Endodermal cell (in vitro differentiated cells): ENCODE results near the gene FAM53A. TPM values are rescaled to one million over a fixed set of nuclear protein-coding genes. Genes with fewer than 3 reads are reported as not detected.

Experiments
- DNase-seq: peaks from one replicate; pipeline ENCODE4 v3.0.0-alpha.2; 2017
- H3K27ac ChIP-seq: 2 replicates; pipeline ENCODE4 v1.5.1; 2013; ENCODE audit warnings: mild to moderate bottlenecking, low read depth, low read length, moderate library complexity
- H3K27me3 ChIP-seq: 2 replicates; pipeline ENCODE4 v1.6.1; 2013; ENCODE audit warnings: mild to moderate bottlenecking, low read length, moderate library complexity; ENCODE audit not compliant: insufficient read depth, control insufficient read depth, poor library complexity, severe bottlenecking
- H3K36me3 ChIP-seq: 2 replicates; pipeline ENCODE4 v1.7.0; 2013; ENCODE audit warnings: mild to moderate bottlenecking, low read length, moderate library complexity; ENCODE audit not compliant: control insufficient read depth, insufficient read depth
- H3K4me1 ChIP-seq: one replicate; pipeline ENCODE4 v1.7.0; 2013; ENCODE audit warnings: low read length; ENCODE audit not compliant: control insufficient read depth, insufficient read depth
- H3K4me3 ChIP-seq: 2 replicates; pipeline ENCODE4 v1.5.1; 2013; ENCODE audit warnings: mild to moderate bottlenecking, low read length, moderate library complexity
- H3K9ac ChIP-seq: 2 replicates; pipeline ENCODE4 v1.6.1; 2013; ENCODE audit warnings: mild to moderate bottlenecking, low read length, moderate library complexity; ENCODE audit not compliant: poor library complexity, severe bottlenecking; ENCODE audit errors: extremely low read depth
- H3K9me3 ChIP-seq: 2 replicates; pipeline ENCODE4 v1.6.1; 2013; ENCODE audit warnings: mild to moderate bottlenecking, low read length, moderate library complexity; ENCODE audit not compliant: control insufficient read depth
- H3K27ac Mint-ChIP-seq: 2 replicates; pipeline ENCODE4 v1.8.0; 2020; ENCODE audit warnings: mixed read lengths
- H3K27me3 Mint-ChIP-seq: 2 replicates; pipeline ENCODE4 v1.8.0; 2021; ENCODE audit warnings: mild to moderate bottlenecking, mixed read lengths; ENCODE audit not compliant: insufficient read depth
- H3K36me3 Mint-ChIP-seq: 2 replicates; pipeline ENCODE4 v1.8.0; 2020; ENCODE audit warnings: low read depth, mixed read lengths
- H3K4me1 Mint-ChIP-seq: 2 replicates; pipeline ENCODE4 v1.8.0; 2020; ENCODE audit warnings: mixed read lengths
- H3K4me3 Mint-ChIP-seq: 2 replicates; pipeline ENCODE4 v1.8.0; 2020; ENCODE audit warnings: mild to moderate bottlenecking, moderate library complexity, mixed read lengths
- H3K9me3 Mint-ChIP-seq: 2 replicates; pipeline ENCODE4 v1.8.0; 2020; ENCODE audit warnings: mild to moderate bottlenecking, mixed read lengths
- WGBS, 2 experiments: methylation state at CpG; one replicate each; pipeline versions ENCODE4 v1.1.5 to v1.1.7; 2013; ENCODE audit warnings: missing lambda C conversion rate in 2 of 2, mixed read lengths in 1 of 2; ENCODE audit not compliant: insufficient coverage in 1 of 2, insufficient read length in 1 of 2; 5-methylcytosine and 5-hydroxymethylcytosine counted together
- total RNA-seq, 2 donors: library from RNA; stranded (reverse); fragmentation: NEBNext Ultra II Directional in 1 of 2; extraction: Animal tissue kit (Norgen Biotek cat#: 25700) in 1 of 2; gene quantifications; 2 replicates in 1 of 2; 3 replicates in 1 of 2; pipeline ENCODE4 v1.2.1, GENCODE V29; 2021
- TF ChIP-seq, protein P1 (sequence below): fragments of 200-600 bp; sonication (generic); conservative IDR thresholded peaks from 2 replicates; pipeline ENCODE4 v1.5.0; 2021; ENCODE audit warnings: antibody characterized with exemption, mild to moderate bottlenecking

Gene FAM53A
- total RNA-seq, 2 donors from 2014 or later, result 3.7 to 4.9 TPM

DNA sequence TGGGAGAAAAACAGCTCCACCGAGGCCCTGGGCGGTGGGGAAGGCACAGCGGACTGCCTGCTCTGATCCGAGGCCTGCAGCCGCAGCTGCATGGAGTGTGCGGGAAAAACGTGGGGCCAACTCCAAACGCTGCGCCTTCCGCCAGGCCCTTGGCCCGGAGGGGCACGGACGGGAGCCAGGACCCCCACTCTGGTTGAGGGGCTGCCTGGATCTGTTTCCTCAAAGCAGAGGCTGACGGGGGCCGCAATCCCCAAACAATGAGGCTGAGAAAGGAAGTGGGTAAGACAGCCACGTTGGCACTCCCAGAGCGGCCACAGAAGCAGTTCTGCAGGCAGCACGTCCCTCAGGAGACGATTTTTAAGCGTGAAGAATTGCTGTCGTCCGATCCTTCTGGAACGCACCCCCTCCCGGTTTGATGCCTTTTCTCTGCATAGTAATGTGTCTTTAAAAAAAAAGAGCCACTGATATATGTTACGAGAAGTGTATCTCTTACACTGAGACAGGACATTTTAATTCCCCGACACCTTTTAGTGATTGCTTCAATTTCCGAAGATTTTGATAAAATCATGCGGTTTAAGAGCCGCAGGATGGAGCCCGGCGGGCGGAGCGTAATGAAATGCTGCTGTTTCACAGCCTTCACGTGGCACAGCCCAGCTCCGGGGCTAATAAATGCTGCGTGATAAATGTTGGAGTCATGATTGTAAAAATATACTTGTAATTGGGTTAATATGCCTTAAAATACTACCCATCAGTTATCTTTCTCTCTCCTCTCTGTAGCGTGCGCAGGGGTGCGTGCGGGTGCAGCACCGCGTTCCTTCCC is 85.7 kb downstream of the FAM53A start:
- Histone ChIP-seq H3K4me1 (no peaks in the 10 kb centered on the region), H3K27me3 (no peaks in the 10 kb centered on the region), H3K9me3 (no peaks in the 10 kb centered on the region), H3K9ac (no peak overlapping the region), H3K4me3 (no peak overlapping the region), H3K27ac (no peak overlapping the region), H3K36me3 (no peaks in the 10 kb centered on the region)
- DNase-seq, result no peak
- H3K36me3 Mint-ChIP-seq, result no peaks in the 10 kb centered on the region
- 94% methylated on average over 22 to 41 of the region's 42 CpGs for WGBS, 2 experiments
- no peaks in the 10 kb centered on the region for H3K27me3 Mint-ChIP-seq
- TF ChIP-seq, protein P1, sequence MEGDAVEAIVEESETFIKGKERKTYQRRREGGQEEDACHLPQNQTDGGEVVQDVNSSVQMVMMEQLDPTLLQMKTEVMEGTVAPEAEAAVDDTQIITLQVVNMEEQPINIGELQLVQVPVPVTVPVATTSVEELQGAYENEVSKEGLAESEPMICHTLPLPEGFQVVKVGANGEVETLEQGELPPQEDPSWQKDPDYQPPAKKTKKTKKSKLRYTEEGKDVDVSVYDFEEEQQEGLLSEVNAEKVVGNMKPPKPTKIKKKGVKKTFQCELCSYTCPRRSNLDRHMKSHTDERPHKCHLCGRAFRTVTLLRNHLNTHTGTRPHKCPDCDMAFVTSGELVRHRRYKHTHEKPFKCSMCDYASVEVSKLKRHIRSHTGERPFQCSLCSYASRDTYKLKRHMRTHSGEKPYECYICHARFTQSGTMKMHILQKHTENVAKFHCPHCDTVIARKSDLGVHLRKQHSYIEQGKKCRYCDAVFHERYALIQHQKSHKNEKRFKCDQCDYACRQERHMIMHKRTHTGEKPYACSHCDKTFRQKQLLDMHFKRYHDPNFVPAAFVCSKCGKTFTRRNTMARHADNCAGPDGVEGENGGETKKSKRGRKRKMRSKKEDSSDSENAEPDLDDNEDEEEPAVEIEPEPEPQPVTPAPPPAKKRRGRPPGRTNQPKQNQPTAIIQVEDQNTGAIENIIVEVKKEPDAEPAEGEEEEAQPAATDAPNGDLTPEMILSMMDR, result no peak
- H3K4me1 Mint-ChIP-seq, result no peaks in the 10 kb centered on the region
- H3K27ac Mint-ChIP-seq, result no peak overlapping the region
- H3K4me3 Mint-ChIP-seq, result no peak overlapping the region
- H3K9me3 Mint-ChIP-seq, result no peaks in the 10 kb centered on the region

DNA sequence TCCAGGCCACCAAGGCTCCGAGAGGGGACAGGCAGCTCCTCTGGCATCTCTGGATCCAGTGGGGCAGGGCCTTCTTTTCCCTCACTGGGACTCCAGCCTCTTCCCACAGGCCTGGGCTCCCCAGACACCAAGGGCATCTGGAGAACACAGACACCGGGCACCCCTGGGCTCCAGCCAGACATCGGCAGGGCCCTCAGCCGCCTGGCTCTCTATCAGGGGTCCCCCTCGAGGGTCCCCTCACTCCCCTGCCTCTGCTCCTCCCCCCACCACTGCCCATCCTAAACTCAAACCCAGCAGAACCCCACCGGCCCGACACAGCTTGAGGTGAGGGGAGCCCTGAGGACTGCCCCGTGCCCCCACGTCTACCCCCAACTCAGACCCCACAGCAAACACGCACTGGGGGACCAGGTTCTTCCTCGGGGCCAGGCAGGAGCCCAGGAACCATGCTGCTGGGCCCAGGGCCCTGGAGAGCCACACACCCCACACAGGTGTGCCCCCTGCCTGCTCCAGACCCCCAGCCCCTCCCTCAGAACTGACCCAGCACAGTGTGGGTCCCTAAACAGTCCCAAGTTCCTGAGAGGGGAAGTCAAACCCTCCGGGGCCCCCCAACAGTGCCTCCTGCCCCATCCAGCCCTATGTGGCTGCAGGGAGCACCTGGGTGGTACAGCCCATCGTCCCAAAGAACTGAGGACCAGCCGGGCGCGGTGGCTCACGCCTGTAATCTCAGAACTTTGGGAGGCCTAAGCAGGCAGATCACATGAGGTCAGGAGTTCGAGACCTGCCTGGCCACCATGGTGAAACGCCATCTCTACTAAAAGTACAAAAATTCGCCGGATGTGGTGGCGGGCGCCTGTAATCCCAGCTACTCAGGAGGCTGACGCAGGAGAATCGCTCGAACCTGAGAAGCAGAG is 86.8 kb downstream of the FAM53A start:
- Histone ChIP-seq H3K9me3 (no peaks in the 10 kb centered on the region), H3K36me3 (no peaks in the 10 kb centered on the region), H3K27ac (no peak overlapping the region), H3K9ac (no peak overlapping the region), H3K4me1 (no peaks in the 10 kb centered on the region), H3K27me3 (no peaks in the 10 kb centered on the region), H3K4me3 (no peak overlapping the region)
- Mint-ChIP-seq H3K27ac (no peak overlapping the region), H3K36me3 (no peaks in the 10 kb centered on the region), H3K9me3 (no peaks in the 10 kb centered on the region), H3K4me1 (no peaks in the 10 kb centered on the region), H3K27me3 (no peaks in the 10 kb centered on the region), H3K4me3 (no peak overlapping the region)
- TF ChIP-seq, protein P1, result no peak
- DNase-seq, result no peak
- WGBS, 2 experiments, result 86 to 91% methylated on average over 16 to 26 of the region's 26 CpGs

DNA sequence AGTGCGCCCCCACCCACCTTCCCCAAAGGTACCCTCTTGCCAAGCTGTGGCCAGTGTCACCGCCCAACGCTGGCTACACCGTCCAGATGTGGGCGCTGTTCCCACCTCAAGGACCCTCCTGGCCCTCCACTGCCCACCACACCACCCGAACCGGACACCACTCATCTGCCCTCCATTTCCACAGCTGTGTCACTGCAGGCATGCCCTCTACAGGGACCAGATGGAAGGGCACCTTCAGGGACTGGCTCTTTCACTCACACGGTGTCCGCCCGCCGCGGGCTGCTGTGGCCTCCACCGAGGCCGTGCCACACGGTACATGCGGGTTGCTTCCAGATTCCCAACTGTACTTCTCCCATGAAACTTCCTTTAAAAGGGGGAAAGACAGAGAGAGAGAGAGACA is 87.7 kb downstream of the FAM53A start:
- no peak for DNase-seq
- 83 to 90% methylated on average over 6 to 16 of the region's 16 CpGs for WGBS, 2 experiments
- Mint-ChIP-seq H3K27me3 (no peaks in the 10 kb centered on the region), H3K36me3 (no peaks in the 10 kb centered on the region), H3K4me3 (no peak overlapping the region), H3K4me1 (no peaks in the 10 kb centered on the region), H3K27ac (no peak overlapping the region), H3K9me3 (no peaks in the 10 kb centered on the region)
- no peaks in the 10 kb centered on the region for H3K36me3 ChIP-seq
- no peaks in the 10 kb centered on the region for H3K9me3 ChIP-seq
- no peak overlapping the region for H3K27ac ChIP-seq
- TF ChIP-seq, protein P1, result peak; percentile 37
- H3K4me3 ChIP-seq, result no peak overlapping the region
- no peaks in the 10 kb centered on the region for H3K27me3 ChIP-seq
- no peaks in the 10 kb centered on the region for H3K4me1 ChIP-seq
- no peak overlapping the region for H3K9ac ChIP-seq
